Trophoblast cell (in vitro differentiated cells and primary cell): ENCODE measurements around the gene RAD9A.

Experiments used
- DNase-seq, 2 donors: peaks; one replicate each; pipeline ENCODE4 v3.0.0-alpha.2; 2016
- H2AFZ ChIP-seq: 2 replicates; pipeline ENCODE4 v1.6.1; 2013; ENCODE audit warnings: low read length, moderate library complexity, mild to moderate bottlenecking; ENCODE audit not compliant: insufficient read depth, poor library complexity
- H2AK5ac ChIP-seq: 2 replicates; pipeline ENCODE4 v1.6.1; 2013; ENCODE audit warnings: mild to moderate bottlenecking, low read length
- H2BK120ac ChIP-seq: 2 replicates; pipeline ENCODE4 v1.6.1; 2013; ENCODE audit warnings: low read length, mild to moderate bottlenecking, moderate library complexity; ENCODE audit not compliant: insufficient read depth, poor library complexity
- H2BK12ac ChIP-seq: 2 replicates; pipeline ENCODE4 v1.6.1; 2013; ENCODE audit warnings: mild to moderate bottlenecking, low read length, moderate library complexity
- H2BK5ac ChIP-seq: 2 replicates; pipeline ENCODE4 v1.6.1; 2013; ENCODE audit warnings: low read length, low read depth, moderate library complexity, mild to moderate bottlenecking; ENCODE audit not compliant: poor library complexity
- H3K14ac ChIP-seq: 2 replicates; pipeline ENCODE4 v1.6.1; 2013; ENCODE audit warnings: mild to moderate bottlenecking, low read length
- H3K18ac ChIP-seq: 2 replicates; pipeline ENCODE4 v1.6.1; 2013; ENCODE audit warnings: mild to moderate bottlenecking, low read length
- H3K23ac ChIP-seq: 2 replicates; pipeline ENCODE4 v1.6.1; 2013; ENCODE audit warnings: low read length
- H3K27ac ChIP-seq: 2 replicates; pipeline ENCODE4 v1.5.1; 2013; ENCODE audit warnings: low read depth, mild to moderate bottlenecking, inconsistent platforms, low read length, moderate library complexity
- H3K27me3 ChIP-seq: 2 replicates; pipeline ENCODE4 v1.6.1; 2013; ENCODE audit warnings: inconsistent platforms, mild to moderate bottlenecking, low read length, moderate library complexity; ENCODE audit not compliant: insufficient read depth
- H3K36me3 ChIP-seq, 2 experiments: 1 replicate in 1 of 2; 2 replicates in 1 of 2; pipeline ENCODE4 v1.6.1; 2013; ENCODE audit warnings: low read length in 2 of 2, mild to moderate bottlenecking in 2 of 2, moderate library complexity in 1 of 2; ENCODE audit not compliant: insufficient read depth in 2 of 2, control insufficient read depth in 1 of 2
- H3K4ac ChIP-seq: 2 replicates; pipeline ENCODE4 v1.6.1; 2013; ENCODE audit warnings: low read depth, mild to moderate bottlenecking, low read length, moderate library complexity
- H3K4me1 ChIP-seq, 2 experiments: 1 replicate in 1 of 2; 2 replicates in 1 of 2; pipeline ENCODE4 v1.6.1; 2013; ENCODE audit warnings: low read length in 2 of 2, mild to moderate bottlenecking in 2 of 2, moderate library complexity in 1 of 2; ENCODE audit not compliant: insufficient read depth in 2 of 2, control insufficient read depth in 1 of 2
- H3K4me2 ChIP-seq: 2 replicates; pipeline ENCODE4 v1.6.1; 2013; ENCODE audit warnings: inconsistent platforms, mild to moderate bottlenecking, low read length, moderate library complexity
- H3K4me3 ChIP-seq: 2 replicates; pipeline ENCODE4 v1.5.1; 2013; ENCODE audit warnings: mild to moderate bottlenecking, low read depth, low read length, inconsistent platforms
- H3K79me1 ChIP-seq: one replicate; pipeline ENCODE4 v1.6.1; 2013; ENCODE audit warnings: low read length
- H3K79me2 ChIP-seq: 2 replicates; pipeline ENCODE4 v1.6.1; 2013; ENCODE audit warnings: low read length, mild to moderate bottlenecking; ENCODE audit not compliant: control insufficient read depth, insufficient read depth, poor library complexity
- H3K9ac ChIP-seq: 2 replicates; pipeline ENCODE4 v1.6.1; 2013; ENCODE audit warnings: mild to moderate bottlenecking, low read length
- H3K9me3 ChIP-seq: 2 replicates; pipeline ENCODE4 v1.6.1; 2013; ENCODE audit warnings: low read depth, mild to moderate bottlenecking, control low read depth, inconsistent platforms, low read length; ENCODE audit not compliant: insufficient read depth
- H4K12ac ChIP-seq: 2 replicates; pipeline ENCODE4 v1.6.1; 2013; ENCODE audit warnings: low read depth, mild to moderate bottlenecking, low read length, moderate library complexity
- H4K8ac ChIP-seq: 2 replicates; pipeline ENCODE4 v1.6.1; 2013; ENCODE audit warnings: low read depth, mild to moderate bottlenecking, low read length, moderate library complexity
- H4K91ac ChIP-seq: one replicate; pipeline ENCODE4 v1.6.1; 2013; ENCODE audit warnings: low read depth, mild to moderate bottlenecking, low read length, moderate library complexity
- WGBS: extraction: QIAGEN DNeasy Blood & Tissue Kit; methylation state at CpG from one replicate; pipeline ENCODE4 v1.1.7; 2013; ENCODE audit warnings: missing lambda C conversion rate; ENCODE audit not compliant: insufficient read length, insufficient coverage; ENCODE audit errors: extremely low coverage; 5-methylcytosine and 5-hydroxymethylcytosine counted together

The RAD9A gene

DNA sequence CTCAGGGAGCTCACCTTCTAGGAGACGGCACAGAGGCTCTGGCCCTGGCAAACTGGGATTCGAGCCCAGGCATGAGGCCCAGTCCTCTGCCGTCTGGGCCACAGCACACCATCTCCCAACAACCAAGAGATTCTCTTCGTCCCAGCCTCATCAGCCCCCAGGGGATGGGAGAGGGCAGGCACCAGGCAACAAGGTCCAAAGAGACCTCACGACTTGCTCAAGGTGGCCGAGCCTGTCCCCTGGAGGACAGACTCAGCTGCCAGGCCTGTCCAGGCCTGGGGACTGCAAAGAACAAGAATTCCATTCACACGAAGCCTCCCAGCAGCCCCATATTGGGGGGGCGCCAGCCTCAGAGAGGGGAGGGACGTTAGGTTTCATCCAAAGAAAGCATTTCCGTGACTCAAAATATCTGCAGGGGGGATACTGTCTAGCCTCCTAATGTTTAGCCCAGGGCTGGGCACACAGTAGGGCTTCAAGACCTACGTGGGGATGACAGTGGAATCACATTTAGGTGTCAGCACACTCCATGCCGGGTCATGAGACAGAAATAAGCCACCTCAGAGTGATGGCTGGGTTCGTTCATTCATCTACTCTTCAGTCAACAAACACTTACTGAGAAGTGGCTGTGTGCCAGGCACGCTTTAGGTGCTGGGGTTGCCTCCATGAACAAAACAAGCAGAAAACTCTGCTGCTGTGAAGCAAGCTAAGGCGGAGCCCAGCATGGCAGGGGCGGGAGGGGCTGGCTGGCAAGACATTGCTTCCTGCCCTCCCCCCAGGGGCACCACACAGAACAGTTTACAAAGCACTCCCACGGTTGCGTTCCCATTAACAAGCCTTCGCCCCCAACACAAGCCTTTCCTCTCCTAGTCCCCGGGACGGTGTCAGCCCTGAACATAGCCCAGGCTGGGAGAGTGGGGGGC, 24.9 kb downstream of the RAD9A start:
- Histone ChIP-seq H3K79me2 (peaks cover 2% of the 10 kb centered on the region), H2BK120ac (no peak overlapping the region), H3K4me1 (peaks cover 9 to 10% of the 10 kb centered on the region in 2 experiments), H4K12ac (no peak overlapping the region), H3K79me1 (peaks cover 2% of the 10 kb centered on the region), H4K8ac (no peak overlapping the region), H2BK5ac (no peak overlapping the region), H3K9ac (no peak overlapping the region), H3K9me3 (no peaks in the 10 kb centered on the region), H3K27me3 (peaks cover 5% of the 10 kb centered on the region), H2BK12ac (no peak overlapping the region), H3K4me2 (no peak overlapping the region), H3K4me3 (no peak overlapping the region), H3K18ac (no peak overlapping the region), H2AK5ac (no peak overlapping the region), H3K23ac (no peak overlapping the region), H3K4ac (no peak overlapping the region), H2AFZ (no peak overlapping the region), H3K36me3 (no peaks in the 10 kb centered on the region), H3K14ac (no peak overlapping the region), H4K91ac (no peak overlapping the region), H3K27ac (no peak overlapping the region)
- DNase-seq = no peak
- no CpG with 5 or more reads among the region's 21 CpGs for WGBS

DNA sequence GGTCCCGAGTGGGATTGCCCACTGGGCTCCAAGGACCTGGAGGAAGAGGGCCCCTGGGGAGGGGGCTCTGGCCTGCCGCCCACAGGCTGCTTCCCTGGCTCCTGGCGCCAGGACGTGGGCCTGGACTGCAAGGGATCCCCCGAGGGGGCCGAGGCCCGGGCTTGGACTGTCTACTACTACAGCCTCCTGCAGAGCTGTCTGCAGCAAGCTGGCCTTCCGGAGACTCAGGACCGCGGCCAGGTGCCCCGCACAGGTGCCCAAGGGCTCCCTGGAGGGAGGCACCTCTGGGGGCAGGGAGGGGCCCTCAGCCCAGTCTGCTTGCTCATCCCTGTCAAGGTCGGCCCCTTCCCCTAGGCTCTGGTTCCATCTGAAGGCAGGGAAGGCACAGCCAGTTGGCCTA, 25.6 kb downstream of the RAD9A start:
- Histone ChIP-seq H3K27ac (no peak overlapping the region), H3K79me2 (peaks cover 2% of the 10 kb centered on the region), H3K14ac (no peak overlapping the region), H4K91ac (no peak overlapping the region), H3K9me3 (no peaks in the 10 kb centered on the region), H3K36me3 (no peaks in the 10 kb centered on the region), H2BK5ac (no peak overlapping the region), H3K9ac (no peak overlapping the region), H3K4ac (no peak overlapping the region), H4K12ac (no peak overlapping the region), H3K23ac (no peak overlapping the region), H3K79me1 (peaks cover 2% of the 10 kb centered on the region), H3K4me1 (peaks cover 9 to 10% of the 10 kb centered on the region in 2 experiments), H2AFZ (no peak overlapping the region), H3K4me3 (no peak overlapping the region), H3K4me2 (no peak overlapping the region), H2BK12ac (no peak overlapping the region), H3K18ac (no peak overlapping the region), H2BK120ac (no peak overlapping the region), H3K27me3 (peaks cover 5% of the 10 kb centered on the region), H2AK5ac (no peak overlapping the region), H4K8ac (no peak overlapping the region)
- WGBS = no CpG with 5 or more reads among the region's 12 CpGs
- no peak for DNase-seq

GRCh38 chr11:67418476-67419281, 26.9 kb downstream of the RAD9A start:
- Histone ChIP-seq H2AK5ac (no peak overlapping the region), H3K4me3 (no peak overlapping the region), H3K4ac (no peak overlapping the region), H2BK5ac (no peak overlapping the region), H2AFZ (no peak overlapping the region), H3K4me1 (peaks cover 12 to 16% of the 10 kb centered on the region in 2 experiments), H3K27me3 (peaks cover 5% of the 10 kb centered on the region), H3K27ac (no peak overlapping the region), H2BK120ac (no peak overlapping the region), H3K23ac (no peak overlapping the region), H3K79me2 (peaks cover 2% of the 10 kb centered on the region), H2BK12ac (no peak overlapping the region), H4K12ac (no peak overlapping the region), H3K36me3 (no peaks in the 10 kb centered on the region), H3K9ac (no peak overlapping the region), H3K79me1 (peaks cover 2% of the 10 kb centered on the region), H3K18ac (no peak overlapping the region), H3K14ac (no peak overlapping the region), H3K9me3 (peaks cover 2% of the 10 kb centered on the region), H4K91ac (no peak overlapping the region), H4K8ac (no peak overlapping the region), H3K4me2 (no peak overlapping the region)
- no CpG with 5 or more reads among the region's 26 CpGs for WGBS
- no peak for DNase-seq

DNA sequence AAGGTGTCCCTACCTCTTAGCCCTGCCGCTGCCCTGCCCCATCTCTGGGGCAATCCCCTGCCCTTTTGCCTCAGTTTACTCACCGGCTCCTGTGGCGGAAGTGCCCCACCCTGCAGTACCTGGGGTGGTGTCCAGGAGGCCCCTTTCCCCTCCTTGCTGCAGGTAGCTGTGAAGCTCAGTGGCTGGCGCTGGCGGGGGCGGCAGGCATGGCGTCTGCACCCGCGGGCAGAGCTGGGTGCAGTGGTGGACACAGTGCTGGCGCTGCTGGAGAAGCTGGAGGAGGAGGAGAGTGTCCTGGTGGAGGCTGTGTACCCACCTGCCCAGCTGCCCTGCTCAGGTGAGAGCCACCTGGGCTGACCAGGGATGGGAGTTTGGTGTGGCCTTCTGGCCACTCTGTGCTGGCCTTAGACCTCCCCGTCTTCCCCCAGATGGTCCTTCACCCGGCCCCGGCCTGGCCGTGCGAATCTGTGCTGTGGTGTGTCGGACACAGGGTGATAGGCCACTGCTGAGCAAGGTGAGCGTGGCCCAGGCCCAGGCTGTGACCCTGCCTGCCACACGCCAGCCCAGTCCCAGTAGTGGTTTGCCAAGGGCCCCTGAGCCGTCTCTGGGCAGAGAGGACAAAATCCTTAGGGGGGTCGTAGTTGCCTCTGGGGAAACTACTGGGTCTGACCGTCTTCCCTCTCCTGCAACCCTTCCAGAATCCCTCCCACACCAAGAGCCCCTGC, 27.7 kb downstream of the RAD9A start:
- Histone ChIP-seq H3K36me3 (no peaks in the 10 kb centered on the region), H3K79me2 (peaks cover 2% of the 10 kb centered on the region), H3K27ac (no peak overlapping the region), H3K9ac (no peak overlapping the region), H3K14ac (no peak overlapping the region), H3K23ac (no peak overlapping the region), H3K4me3 (no peak overlapping the region), H3K4ac (no peak overlapping the region), H3K27me3 (peaks cover 5% of the 10 kb centered on the region), H2AK5ac (no peak overlapping the region), H3K4me1 (peaks cover 12 to 16% of the 10 kb centered on the region in 2 experiments), H3K4me2 (no peak overlapping the region), H2AFZ (no peak overlapping the region), H4K91ac (no peak overlapping the region), H4K8ac (no peak overlapping the region), H2BK5ac (no peak overlapping the region), H2BK120ac (no peak overlapping the region), H3K9me3 (peaks cover 2% of the 10 kb centered on the region), H3K79me1 (peaks cover 2% of the 10 kb centered on the region), H4K12ac (no peak overlapping the region), H3K18ac (no peak overlapping the region), H2BK12ac (no peak overlapping the region)
- DNase-seq = no peak
- no CpG with 5 or more reads among the region's 21 CpGs for whole genome bisulfite sequencing
